Peyer's patch (tissue), 4 donors: ENCODE measurements around the gene FOXRED1.

Experiments used
- POLR2A ChIP-seq, 2 donors: fragments of 450-650 bp; IDR thresholded peaks; one replicate each; pipeline ENCODE4 v1.5.1; 2017; ENCODE audit warnings: antibody characterized with exemption in 2 of 2, mild to moderate bottlenecking in 2 of 2, moderate library complexity in 2 of 2
- TF ChIP-seq, protein P1 (sequence below), 6 experiments: fragments of 450-650 bp in 4 of 6; fragments of 200-600 bp in 2 of 6; sonication (generic) in 1 of 6; IDR thresholded peaks; one replicate each; pipeline ENCODE4 v1.5.1; 2017 to 2019; ENCODE audit warnings: antibody characterized with exemption in 6 of 6, mild to moderate bottlenecking in 3 of 6, moderate library complexity in 1 of 6

DNA sequence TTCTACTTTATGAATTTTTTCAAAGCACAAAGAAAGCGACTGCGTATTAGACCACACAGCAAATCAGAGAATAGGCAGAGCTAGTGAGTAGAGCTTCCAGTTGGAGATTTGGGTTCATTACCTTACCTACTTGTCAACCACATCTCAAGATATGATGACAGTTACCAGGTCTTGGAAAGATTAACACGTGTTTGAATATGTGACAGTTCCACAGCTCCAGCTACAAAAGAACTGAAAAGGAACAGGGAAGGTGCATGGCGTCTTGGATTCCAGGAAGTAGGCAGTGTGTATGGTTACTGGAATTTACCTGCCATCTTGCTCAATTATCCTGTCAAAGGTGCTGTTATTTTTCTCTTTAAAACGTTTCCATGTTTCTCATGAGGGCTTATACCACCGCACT is 19.3 kb downstream of the FOXRED1 start:
- TF ChIP-seq, protein P1, sequence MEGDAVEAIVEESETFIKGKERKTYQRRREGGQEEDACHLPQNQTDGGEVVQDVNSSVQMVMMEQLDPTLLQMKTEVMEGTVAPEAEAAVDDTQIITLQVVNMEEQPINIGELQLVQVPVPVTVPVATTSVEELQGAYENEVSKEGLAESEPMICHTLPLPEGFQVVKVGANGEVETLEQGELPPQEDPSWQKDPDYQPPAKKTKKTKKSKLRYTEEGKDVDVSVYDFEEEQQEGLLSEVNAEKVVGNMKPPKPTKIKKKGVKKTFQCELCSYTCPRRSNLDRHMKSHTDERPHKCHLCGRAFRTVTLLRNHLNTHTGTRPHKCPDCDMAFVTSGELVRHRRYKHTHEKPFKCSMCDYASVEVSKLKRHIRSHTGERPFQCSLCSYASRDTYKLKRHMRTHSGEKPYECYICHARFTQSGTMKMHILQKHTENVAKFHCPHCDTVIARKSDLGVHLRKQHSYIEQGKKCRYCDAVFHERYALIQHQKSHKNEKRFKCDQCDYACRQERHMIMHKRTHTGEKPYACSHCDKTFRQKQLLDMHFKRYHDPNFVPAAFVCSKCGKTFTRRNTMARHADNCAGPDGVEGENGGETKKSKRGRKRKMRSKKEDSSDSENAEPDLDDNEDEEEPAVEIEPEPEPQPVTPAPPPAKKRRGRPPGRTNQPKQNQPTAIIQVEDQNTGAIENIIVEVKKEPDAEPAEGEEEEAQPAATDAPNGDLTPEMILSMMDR (IDR thresholded peaks at IDR 0.05), result no peak
- no peak for TF ChIP-seq POLR2A (IDR thresholded peaks at IDR 0.05)
